NCI-H69 (cell line): ENCODE data around the gene FAM229B.
A peak's percentile ranks its signal among the peaks of the same experiment; 100 is the strongest.
"Not testable (repeated sequence)": the region's sequence is repeated elsewhere in the genome, so short reads cannot be mapped to it uniquely, and the experiment has no call there.

ENCODE experiments used
- DNase-seq: peaks from one replicate; lab custom pipeline; 2025; lab: John Stamatoyannopoulos, UW

Gene FAM229B

GRCh38 chr6:112087136-112087911 lies at the start of gene FAM229B, which contains the start of gene TUBE1:
FAM229B (plus strand) TSS chr6:112087591; CDS start chr6:112099284, 11,693 bp downstream.
TUBE1 (minus strand) TSS chr6:112087482; CDS start chr6:112087434, 48 bp downstream.
- DNase-seq = peak; percentile 96

- DNase-seq = peak; percentile 29
Measured at GRCh38 chr6:112037783-112038216, 49.6 kb upstream of the FAM229B start.

GRCh38 chr6:112038268-112038667 lies 49.1 kb upstream of the FAM229B start:
- DNase-seq = no peak

- no peak for DNase-seq
Measured at GRCh38 chr6:112038756-112039430, 48.5 kb upstream of the FAM229B start.

- no peak for DNase-seq
Measured at GRCh38 chr6:112039431-112039770, 48.0 kb upstream of the FAM229B start.

GRCh38 chr6:112040956-112041355 lies 46.4 kb upstream of the FAM229B start:
- no peak for DNase-seq

- DNase-seq = no peak
Measured at GRCh38 chr6:112041535-112041934, 45.9 kb upstream of the FAM229B start.

- DNase-seq = peak; percentile 89
Measured at GRCh38 chr6:112043032-112044007, 44.1 kb upstream of the FAM229B start.

- DNase-seq = no peak
Measured at GRCh38 chr6:112044196-112044595, 43.2 kb upstream of the FAM229B start.

GRCh38 chr6:112044856-112045255 lies 42.5 kb upstream of the FAM229B start:
- DNase-seq = no peak

- not testable (repeated sequence) for DNase-seq
Measured at GRCh38 chr6:112047523-112047922, 39.9 kb upstream of the FAM229B start.

- DNase-seq = no peak
Measured at GRCh38 chr6:112049026-112049799, 38.2 kb upstream of the FAM229B start.

GRCh38 chr6:112049996-112050395 lies 37.4 kb upstream of the FAM229B start:
- DNase-seq = no peak

GRCh38 chr6:112050429-112050828 lies 37.0 kb upstream of the FAM229B start:
- DNase-seq = no peak

GRCh38 chr6:112051251-112051740 lies 36.1 kb upstream of the FAM229B start:
- not testable (repeated sequence) for DNase-seq

GRCh38 chr6:112054001-112054400 lies 33.4 kb upstream of the FAM229B start, which contains the start of gene CCN6:
CCN6 (plus strand) TSS chr6:112054104; CDS start chr6:112054358, 254 bp downstream.
- no peak for DNase-seq

GRCh38 chr6:112054555-112055190 lies 32.7 kb upstream of the FAM229B start:
- DNase-seq = no peak

- DNase-seq = no peak
Measured at GRCh38 chr6:112058243-112059032, 29.0 kb upstream of the FAM229B start.

GRCh38 chr6:112061605-112062004 lies 25.8 kb upstream of the FAM229B start:
- DNase-seq = no peak

- no peak for DNase-seq
Measured at GRCh38 chr6:112062966-112063365, 24.4 kb upstream of the FAM229B start.
